OCI-LY3 (cell line): Measurements from ENCODE around the gene DDX49.

Experiments
- EZH2phosphoT487 ChIP-seq: fragments of 200-600 bp; shearing (Covaris generic); IDR thresholded peaks from 2 replicates; pipeline ENCODE4 v1.6.1; 2018; ENCODE audit warnings: antibody characterized with exemption, mixed run types, low read depth
- TF ChIP-seq, protein P1 (sequence below): fragments of 200-600, 300-600 bp; sonication (generic); IDR thresholded peaks from 2 replicates; pipeline ENCODE4 v1.5.1; 2014; ENCODE audit warnings: antibody characterized with exemption, low read length, low read depth

DNA sequence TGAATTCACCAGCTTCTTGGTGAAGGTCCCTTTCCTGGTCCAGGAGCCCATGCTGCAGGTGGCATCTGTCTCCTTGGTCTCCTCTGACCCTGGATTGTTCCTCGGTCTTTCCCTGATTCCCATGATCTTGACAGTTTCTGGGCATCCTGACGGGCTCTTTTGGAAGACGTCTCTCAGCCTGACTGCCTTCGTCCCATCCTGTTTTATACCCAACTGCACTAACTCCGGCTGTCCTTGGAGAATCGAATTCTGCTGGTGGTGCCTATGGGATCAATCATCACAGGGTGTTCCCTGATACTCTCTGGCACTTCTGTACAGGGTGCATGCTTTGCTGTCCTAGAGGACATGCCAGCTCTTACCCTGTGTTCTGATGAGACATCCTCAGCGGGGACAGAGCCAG is 42.6 kb upstream of the DDX49 start:
- TF ChIP-seq, protein P1, sequence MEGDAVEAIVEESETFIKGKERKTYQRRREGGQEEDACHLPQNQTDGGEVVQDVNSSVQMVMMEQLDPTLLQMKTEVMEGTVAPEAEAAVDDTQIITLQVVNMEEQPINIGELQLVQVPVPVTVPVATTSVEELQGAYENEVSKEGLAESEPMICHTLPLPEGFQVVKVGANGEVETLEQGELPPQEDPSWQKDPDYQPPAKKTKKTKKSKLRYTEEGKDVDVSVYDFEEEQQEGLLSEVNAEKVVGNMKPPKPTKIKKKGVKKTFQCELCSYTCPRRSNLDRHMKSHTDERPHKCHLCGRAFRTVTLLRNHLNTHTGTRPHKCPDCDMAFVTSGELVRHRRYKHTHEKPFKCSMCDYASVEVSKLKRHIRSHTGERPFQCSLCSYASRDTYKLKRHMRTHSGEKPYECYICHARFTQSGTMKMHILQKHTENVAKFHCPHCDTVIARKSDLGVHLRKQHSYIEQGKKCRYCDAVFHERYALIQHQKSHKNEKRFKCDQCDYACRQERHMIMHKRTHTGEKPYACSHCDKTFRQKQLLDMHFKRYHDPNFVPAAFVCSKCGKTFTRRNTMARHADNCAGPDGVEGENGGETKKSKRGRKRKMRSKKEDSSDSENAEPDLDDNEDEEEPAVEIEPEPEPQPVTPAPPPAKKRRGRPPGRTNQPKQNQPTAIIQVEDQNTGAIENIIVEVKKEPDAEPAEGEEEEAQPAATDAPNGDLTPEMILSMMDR: no peak
- TF ChIP-seq EZH2phosphoT487: no peak
